Osteoblast (primary cell): ENCODE data around the gene TNFAIP8L1. TPM values are rescaled to one million over a fixed set of nuclear protein-coding genes. Genes with fewer than 3 reads are reported as not detected.

Experiments
- DNase-seq: peaks from one replicate; pipeline ENCODE4 v3.0.0; 2011; ENCODE audit warnings: low spot score, mixed read lengths; ENCODE audit not compliant: insufficient read length; ENCODE audit errors: missing footprints
- H2AFZ ChIP-seq: 2 replicates; pipeline ENCODE4 v1.6.0; 2011; ENCODE audit warnings: mild to moderate bottlenecking, low read length
- H3K27ac ChIP-seq: 2 replicates; pipeline ENCODE4 v1.5.1; 2011; ENCODE audit warnings: mild to moderate bottlenecking, low read depth, low read length, moderate library complexity
- H3K27me3 ChIP-seq: 2 replicates; pipeline ENCODE4 v1.6.0; 2012; ENCODE audit warnings: mild to moderate bottlenecking, control low read depth, inconsistent platforms, low read length, moderate library complexity; ENCODE audit not compliant: insufficient read depth
- H3K36me3 ChIP-seq: 2 replicates; pipeline ENCODE4 v1.5.1; 2011; ENCODE audit warnings: mild to moderate bottlenecking, low read length, control low read depth, moderate library complexity; ENCODE audit not compliant: insufficient read depth
- H3K4me1 ChIP-seq: 2 replicates; pipeline ENCODE4 v1.5.1; 2011; ENCODE audit warnings: mild to moderate bottlenecking, low read length, control low read depth, moderate library complexity; ENCODE audit not compliant: insufficient read depth
- H3K4me2 ChIP-seq: 2 replicates; pipeline ENCODE4 v1.6.0; 2011; ENCODE audit warnings: mild to moderate bottlenecking, low read length; ENCODE audit not compliant: insufficient read depth
- H3K4me3 ChIP-seq: fragments of 200-600 bp; sonication (generic); 3 replicates; pipeline ENCODE4 v1.5.1; 2012; ENCODE audit warnings: mild to moderate bottlenecking, low read length, inconsistent platforms; ENCODE audit not compliant: insufficient read depth
- H3K79me2 ChIP-seq: 2 replicates; pipeline ENCODE4 v1.6.0; 2012; ENCODE audit warnings: mild to moderate bottlenecking, low read length, control low read depth, inconsistent platforms; ENCODE audit not compliant: insufficient read depth
- H3K9me3 ChIP-seq: 2 replicates; pipeline ENCODE4 v1.5.1; 2011; ENCODE audit warnings: low read depth, low read length, control low read depth
- H4K20me1 ChIP-seq: 2 replicates; pipeline ENCODE4 v1.6.0; 2012; ENCODE audit warnings: mild to moderate bottlenecking, low read length, control low read depth; ENCODE audit not compliant: insufficient read depth
- total RNA-seq: library from RNA; depleted of rRNA; stranded (reverse); fragments of >200 nt; gene quantifications from 2 replicates; pipeline ENCODE4 v1.2.3, GENCODE V29; 2012
- TF ChIP-seq, protein P1 (sequence below): IDR thresholded peaks from 2 replicates; pipeline ENCODE4 v1.5.1; 2011; ENCODE audit warnings: mild to moderate bottlenecking, low read depth, low read length, moderate library complexity; ENCODE audit errors: extremely low read depth

The TNFAIP8L1 gene
- total RNA-seq, 1 donor, result 1.8 TPM

DNA sequence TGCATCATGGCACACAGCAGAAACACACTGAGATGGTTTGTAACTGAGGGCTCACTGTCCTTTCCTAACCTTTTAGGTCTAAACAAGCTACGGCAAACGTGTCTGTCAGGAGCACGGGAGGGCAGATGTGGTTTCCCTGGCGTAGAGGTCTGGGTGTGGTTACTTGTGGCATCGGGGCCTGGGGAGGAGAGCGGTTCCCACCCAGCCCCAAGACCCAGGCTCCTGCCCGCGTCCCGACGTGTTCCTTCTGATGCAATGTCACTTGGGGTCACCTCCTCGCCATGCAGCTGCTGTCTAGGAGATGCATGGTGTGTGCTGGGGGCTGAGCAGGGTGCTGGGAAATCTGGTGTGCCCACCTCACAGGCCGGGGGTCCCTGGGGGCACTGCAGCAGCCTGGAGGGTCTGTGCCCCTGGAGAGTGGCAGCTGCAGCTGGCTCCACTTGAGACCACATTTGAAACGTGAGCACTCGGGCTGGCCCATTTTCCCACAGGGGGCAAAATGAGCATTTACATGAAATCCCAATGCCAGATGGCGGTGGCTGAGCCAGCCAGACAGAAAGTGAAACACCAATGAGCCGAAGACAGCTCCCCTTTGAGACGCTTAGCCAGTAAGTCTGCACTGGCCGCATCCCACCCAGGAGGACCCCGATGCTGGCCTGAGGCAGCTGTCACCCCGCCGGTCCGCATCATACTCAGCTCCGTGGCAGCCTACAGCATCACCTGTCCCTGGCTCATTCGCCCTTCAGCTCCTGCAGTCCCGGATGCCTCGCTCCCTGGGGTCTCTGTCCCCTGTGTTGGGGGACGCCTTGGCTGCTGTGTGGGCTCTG is 53.1 kb downstream of the TNFAIP8L1 start:
- Histone ChIP-seq H4K20me1 (no peaks in the 10 kb centered on the region), H3K27ac (no peak overlapping the region), H3K79me2 (peaks cover 12% of the 10 kb centered on the region), H3K4me1 (peaks cover 25% of the 10 kb centered on the region), H3K9me3 (no peaks in the 10 kb centered on the region), H3K4me3 (no peak overlapping the region), H2AFZ (no peak overlapping the region), H3K27me3 (no peaks in the 10 kb centered on the region), H3K36me3 (peaks cover 76% of the 10 kb centered on the region), H3K4me2 (no peak overlapping the region)
- no peak for DNase-seq
- TF ChIP-seq, protein P1, sequence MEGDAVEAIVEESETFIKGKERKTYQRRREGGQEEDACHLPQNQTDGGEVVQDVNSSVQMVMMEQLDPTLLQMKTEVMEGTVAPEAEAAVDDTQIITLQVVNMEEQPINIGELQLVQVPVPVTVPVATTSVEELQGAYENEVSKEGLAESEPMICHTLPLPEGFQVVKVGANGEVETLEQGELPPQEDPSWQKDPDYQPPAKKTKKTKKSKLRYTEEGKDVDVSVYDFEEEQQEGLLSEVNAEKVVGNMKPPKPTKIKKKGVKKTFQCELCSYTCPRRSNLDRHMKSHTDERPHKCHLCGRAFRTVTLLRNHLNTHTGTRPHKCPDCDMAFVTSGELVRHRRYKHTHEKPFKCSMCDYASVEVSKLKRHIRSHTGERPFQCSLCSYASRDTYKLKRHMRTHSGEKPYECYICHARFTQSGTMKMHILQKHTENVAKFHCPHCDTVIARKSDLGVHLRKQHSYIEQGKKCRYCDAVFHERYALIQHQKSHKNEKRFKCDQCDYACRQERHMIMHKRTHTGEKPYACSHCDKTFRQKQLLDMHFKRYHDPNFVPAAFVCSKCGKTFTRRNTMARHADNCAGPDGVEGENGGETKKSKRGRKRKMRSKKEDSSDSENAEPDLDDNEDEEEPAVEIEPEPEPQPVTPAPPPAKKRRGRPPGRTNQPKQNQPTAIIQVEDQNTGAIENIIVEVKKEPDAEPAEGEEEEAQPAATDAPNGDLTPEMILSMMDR, result no peak

DNA sequence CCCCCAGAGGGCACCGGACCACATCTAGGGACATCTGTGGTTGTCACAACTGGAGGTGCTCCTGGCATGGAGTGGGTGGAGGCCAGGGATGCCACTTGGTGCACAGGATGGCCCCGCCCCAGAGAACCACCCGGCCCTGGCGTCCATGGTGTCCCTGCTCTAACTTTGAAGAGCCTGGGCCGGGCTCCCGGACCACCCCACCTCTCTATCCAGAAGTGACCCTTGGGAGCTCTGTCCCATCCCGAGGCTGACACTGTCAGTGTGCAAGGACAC is 53.7 kb downstream of the TNFAIP8L1 start:
- DNase-seq, result no peak
- Histone ChIP-seq H3K79me2 (peaks cover 12% of the 10 kb centered on the region), H4K20me1 (no peaks in the 10 kb centered on the region), H3K4me1 (peaks cover 25% of the 10 kb centered on the region), H3K4me2 (no peak overlapping the region), H3K36me3 (peaks cover 76% of the 10 kb centered on the region), H3K27ac (no peak overlapping the region), H3K4me3 (no peak overlapping the region), H2AFZ (no peak overlapping the region), H3K27me3 (no peaks in the 10 kb centered on the region), H3K9me3 (no peaks in the 10 kb centered on the region)
- TF ChIP-seq, protein P1, result no peak

DNA sequence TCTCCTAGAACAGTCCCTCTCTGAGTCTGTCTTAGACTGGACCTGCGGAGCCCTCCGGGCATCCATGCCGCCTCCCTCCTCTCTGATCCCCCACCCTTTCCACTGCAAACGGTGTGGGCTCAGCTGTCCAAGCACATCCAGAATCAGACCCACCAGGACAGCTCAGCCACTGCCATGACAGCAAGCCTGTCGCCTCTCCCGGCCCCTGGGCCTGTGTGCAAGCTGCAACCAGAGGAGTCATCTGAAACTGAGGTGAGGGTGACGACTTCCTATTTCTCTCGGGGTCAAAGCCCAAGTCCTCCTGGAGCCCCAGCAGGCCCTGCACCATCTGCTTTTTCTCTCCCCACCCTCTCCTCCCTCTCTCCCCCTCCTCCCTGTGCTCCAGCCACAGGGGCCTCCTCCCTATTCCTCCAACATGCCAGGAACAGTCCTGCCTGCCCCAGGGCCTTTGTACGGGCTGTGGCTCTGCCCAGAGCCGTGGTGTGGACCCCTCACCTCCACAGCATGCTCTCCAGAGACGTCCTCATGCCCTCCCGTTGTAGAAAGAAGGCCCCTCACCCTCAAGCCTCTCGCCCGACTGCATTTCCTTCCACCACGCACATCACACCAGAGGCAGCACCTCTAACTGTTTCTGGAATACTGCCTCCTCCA is 54.3 kb downstream of the TNFAIP8L1 start:
- TF ChIP-seq, protein P1, result no peak
- no peaks in the 10 kb centered on the region for H3K9me3 ChIP-seq
- no peak overlapping the region for H3K4me3 ChIP-seq
- peaks cover 77% of the 10 kb centered on the region for H3K36me3 ChIP-seq
- DNase-seq, result no peak
- peak overlapping the region; percentile 74 for H3K4me2 ChIP-seq
- H4K20me1 ChIP-seq, result no peaks in the 10 kb centered on the region
- no peak overlapping the region for H2AFZ ChIP-seq
- no peaks in the 10 kb centered on the region for H3K27me3 ChIP-seq
- H3K27ac ChIP-seq, result peak overlapping the region; percentile 79
- H3K4me1 ChIP-seq, result peaks cover 25% of the 10 kb centered on the region
- H3K79me2 ChIP-seq, result peaks cover 12% of the 10 kb centered on the region
